DMS153 (cell line): Measurements from ENCODE around the gene CEP135.
A peak's percentile ranks its signal among the peaks of the same experiment; 100 is the strongest.
"Not testable (repeated sequence)": the region's sequence is repeated elsewhere in the genome, so short reads cannot be mapped to it uniquely, and the experiment has no call there.

Experiments
- DNase-seq: peaks from one replicate; lab custom pipeline; 2025; lab: John Stamatoyannopoulos, UW

CEP135 gene

GRCh38 chr4:56008206-56008605, 59.5 kb downstream of the CEP135 start:
- no peak for DNase-seq

GRCh38 chr4:56026596-56026995, 77.9 kb downstream of the CEP135 start:
- DNase-seq = no peak

DNA sequence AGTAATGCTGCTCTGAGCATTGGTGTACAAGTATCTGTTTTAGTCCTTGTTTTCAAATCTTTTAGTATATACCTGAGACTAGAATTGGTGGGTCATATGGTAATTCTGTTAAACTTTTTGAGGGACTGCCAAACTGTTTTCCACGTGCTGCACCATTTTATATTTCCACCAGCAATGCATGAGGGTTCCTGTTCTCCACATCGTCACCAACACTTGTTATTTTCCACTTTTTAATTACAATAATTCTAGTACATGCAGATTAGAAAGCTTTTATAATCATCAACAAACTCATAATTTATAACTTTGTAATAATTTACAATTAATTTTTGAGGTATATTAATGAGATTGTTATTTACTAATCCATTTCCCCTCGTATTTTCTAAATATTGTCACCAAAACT, 79.4 kb downstream of the CEP135 start:
- DNase-seq = no peak

DNA sequence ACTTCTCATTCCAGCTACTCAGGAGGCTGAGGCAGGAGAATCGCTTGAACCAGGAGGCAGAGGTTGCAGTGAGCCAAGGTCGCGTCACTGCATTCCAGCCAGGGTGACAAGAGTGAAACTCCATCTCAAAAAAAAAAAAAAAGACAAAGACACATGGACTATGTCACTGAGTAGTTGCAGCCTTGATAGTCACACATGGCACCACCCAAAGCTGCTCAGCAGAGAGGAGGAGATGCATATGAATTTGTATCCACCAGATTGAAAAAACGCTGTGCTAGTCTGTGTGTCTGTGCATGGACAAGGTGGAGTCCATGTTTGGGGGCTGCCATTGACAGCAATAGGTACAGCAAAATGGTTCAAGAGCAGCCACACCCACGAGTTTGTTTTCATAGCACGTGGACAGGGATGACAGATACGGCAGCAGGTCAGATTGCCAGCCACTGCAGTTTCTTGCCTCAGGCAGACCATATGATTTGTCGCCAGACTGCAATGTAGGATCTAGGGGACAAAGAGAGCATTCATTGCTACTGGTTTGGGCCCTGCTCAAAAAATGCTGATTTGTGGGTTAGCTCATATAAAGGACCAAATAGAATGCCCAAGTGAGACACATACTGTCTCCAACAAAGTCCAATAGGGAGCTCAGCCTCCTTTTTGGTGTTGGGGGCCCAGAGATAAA, 89.9 kb downstream of the CEP135 start:
- DNase-seq = no peak

DNA sequence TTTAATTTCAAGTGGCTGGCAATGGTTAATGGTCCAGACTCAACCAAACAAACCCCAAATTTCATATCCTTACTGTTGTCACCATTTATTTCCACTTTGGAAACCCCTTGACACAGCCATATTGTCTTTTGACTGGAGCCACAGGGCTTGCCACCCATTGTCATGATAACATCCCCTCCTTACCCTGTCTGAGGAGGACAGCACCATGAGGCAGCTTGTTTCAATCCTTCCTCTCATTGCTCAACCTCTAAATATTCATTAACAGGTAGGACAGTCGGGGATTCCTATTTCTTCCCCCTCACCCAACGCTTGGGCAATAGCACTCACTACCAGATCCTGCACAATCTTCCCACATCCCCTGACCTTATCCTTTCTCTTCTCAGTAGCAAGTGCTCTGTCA, 92.1 kb downstream of the CEP135 start:
- no peak for DNase-seq

- DNase-seq = no peak
Measured at GRCh38 chr4:56042225-56042624, 93.5 kb downstream of the CEP135 start.

DNA sequence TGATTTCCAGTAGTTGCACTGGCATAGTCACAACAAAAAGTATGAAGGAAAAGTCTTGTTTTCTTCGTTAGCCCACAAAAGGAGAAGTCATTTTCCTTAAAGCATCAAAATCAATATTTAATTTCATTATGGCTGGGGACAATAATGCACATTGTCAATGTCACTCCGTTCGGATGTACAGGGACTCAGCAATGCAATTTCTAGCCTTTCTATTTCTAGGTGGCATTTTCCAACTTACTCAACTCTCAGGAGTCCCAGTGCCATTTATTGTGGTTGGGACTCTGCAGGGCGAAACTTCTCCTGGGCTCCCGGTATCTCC, 99.6 kb downstream of the CEP135 start:
- no peak for DNase-seq

DNA sequence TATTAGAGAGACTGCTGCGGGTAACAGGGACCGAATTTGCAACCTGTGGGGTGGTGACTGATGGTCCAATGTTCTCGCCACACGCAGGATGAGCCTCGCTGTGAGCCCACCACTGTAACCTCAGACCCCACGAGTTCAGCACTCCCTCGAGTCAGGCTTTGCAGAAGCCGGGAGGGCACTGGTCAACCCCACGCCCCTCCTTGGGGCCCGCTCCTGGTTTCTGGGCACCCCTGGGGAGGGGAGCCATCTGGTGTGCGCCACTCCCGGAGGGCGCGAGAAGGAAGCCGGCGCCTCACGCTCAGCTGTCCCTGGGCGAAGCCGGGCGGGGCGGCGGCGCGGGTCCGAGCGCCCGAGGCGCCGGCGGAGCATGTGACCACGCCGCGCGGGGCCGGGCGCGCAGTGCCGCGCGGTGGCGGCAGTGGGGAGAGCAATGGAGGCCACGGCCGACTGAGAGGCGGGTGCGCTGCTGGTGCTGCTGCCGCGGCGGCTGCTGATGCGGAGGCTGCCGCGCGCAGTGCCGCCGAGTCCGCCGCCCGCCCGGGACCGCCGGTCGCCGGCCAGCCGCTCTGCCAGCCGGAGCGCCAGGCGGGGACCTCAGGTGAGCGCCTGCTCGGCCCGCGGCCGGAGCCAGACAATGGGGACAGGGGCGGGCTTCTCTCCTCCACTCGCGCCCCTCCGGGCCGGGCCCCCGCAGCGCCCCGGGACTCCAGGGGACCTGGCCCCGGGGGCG, 100.1 kb downstream of the CEP135 start:
- peak; percentile 42 for DNase-seq

DNA sequence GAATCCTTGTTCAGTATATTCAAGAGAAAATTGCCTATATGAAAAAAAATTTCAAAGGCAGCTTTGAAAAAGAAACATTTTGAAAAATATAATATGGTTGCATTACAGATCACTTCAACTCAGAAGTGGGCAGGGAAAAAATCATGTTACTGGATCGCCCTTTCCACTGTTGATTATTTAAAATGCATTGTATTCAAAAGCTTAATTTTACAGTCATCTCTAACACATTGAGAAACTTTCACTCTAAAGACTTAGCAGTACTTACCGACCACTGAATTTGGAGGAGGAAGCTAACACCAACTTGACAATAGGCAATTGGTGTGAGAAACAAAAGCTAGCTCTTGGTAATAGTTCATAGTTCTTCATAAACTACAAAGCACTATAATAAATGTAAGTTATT, 101.9 kb downstream of the CEP135 start:
- DNase-seq = no peak

DNA sequence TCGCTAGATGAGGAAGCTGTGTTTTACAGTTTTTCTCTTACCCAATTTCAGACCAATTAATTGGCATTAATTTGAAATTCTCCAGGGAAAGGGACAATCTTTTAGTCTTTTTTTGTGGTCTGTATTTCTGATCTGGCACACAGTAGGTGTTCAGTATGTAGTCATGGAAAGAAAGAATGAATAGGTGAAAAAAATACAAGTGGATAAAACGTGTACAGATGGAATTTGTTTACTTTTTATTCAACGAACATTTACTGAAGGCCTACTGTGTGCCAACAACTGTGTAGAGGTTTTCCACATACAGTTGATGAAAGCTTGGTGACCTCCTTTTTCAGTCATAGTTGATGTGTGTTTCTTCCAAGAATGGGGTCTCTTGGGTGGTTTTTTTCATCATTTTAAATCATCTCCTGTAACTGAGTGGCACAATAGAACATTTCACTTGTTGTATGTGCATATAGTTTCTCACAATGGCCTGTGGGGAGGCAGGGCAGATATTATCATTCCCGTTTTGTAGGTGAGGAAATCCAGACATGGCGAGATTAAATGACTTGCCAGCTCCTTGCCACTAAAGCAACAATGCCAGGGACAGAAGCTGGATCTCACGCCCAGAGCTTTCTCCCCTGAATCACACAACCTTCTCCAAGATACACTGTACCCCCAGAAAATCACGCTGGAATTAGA, 102.4 kb downstream of the CEP135 start:
- no peak for DNase-seq

DNA sequence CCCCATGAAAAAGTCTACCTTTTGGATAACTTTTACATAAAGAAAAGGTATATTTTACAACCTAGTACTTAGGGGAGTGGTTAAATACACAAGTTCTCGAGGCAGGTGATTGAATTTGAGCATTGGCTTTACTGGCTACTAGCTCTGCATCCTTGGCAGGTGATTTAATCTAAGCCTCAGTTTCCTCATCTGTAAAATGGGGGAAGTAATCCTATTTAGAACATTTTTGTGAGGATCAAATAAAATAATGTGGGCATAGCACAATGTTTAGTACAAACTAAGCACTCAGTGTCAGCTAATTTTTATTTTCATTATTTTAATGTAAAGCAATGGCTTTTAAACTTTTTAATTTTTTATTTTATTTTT, 102.9 kb downstream of the CEP135 start:
- no peak for DNase-seq

DNA sequence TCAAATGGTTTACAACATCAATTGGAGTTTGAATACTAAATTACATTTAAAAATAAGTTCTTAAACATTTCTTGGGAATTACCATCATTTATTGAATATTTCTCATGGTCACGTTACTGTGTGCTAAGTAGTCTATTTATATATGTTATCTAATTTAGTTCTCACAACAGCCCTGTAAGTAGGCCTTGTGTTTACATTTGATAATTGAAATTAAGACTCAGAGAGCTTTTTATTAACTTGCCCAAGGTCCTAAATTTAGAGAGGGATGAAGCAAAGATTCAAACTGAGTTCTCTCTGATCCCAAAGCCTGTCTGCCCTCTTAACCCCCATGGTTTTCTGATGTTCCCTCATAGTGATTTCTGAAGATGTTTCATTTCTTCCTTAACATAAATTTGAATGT, 103.7 kb downstream of the CEP135 start:
- DNase-seq = no peak

- DNase-seq = no peak
Measured at GRCh38 chr4:56052966-56053365, 104.2 kb downstream of the CEP135 start.

DNA sequence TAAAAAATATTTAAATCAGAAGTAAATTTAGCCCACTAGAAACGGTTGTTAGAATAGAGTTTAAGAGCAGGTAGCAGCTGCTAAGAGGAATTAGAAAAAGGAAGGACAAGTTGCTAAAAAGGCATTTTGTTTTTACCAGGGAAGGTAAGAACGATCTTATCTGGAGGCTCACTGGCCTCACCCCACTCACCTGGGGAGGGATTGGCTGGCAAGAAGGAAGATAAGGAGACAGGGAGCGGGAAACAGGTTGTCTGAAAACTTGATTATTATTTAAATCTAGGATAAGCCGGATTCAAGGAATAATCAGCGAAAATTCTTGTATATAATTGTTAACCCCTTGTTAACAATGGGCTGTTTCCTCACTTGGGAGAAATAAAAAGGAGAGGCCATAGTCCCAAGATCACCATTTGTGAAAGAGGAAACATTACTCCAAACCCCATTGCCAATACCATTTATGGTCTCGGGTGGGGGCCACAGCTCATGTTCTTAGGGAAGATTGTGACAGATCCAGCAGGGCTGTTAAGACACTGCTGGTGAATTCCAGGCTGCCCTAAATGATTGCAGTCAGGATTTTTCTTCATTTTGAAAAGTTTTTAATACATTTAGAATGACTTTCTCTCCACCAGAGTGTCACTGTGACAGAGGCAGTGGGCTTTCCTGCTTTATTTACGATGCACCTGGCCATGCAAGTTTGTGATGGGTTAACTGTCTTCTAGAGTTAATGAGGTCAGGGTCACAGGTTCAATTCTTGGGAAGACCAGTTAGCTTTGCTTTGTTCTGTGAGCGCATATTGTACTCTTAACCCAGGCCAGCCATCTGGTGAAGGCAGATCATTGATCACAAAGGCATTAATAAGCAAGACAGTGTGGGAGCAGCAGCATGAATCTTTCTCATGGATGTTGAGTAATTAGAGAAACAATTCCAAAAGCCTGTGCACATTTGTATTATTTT, 106.6 kb downstream of the CEP135 start:
- no peak for DNase-seq

DNA sequence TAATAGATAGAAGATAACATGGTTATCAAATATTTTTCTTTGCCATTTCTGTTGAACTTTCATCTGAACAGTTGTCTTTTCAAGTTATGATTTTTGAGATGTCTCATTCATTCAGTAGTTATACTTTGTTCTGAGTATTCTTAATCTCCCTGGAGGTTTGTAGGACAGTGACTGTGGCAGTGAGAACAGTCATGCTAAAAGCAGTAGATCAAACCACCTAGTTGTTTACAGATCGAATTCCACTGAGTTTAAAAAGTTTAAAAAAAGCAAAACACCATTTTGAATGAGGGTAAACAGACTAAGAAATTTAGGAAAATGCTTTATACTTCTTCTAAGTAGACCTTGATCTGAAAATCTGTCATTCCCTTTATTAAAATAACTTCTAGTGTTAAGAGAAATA, 107.2 kb downstream of the CEP135 start:
- DNase-seq = no peak

DNA sequence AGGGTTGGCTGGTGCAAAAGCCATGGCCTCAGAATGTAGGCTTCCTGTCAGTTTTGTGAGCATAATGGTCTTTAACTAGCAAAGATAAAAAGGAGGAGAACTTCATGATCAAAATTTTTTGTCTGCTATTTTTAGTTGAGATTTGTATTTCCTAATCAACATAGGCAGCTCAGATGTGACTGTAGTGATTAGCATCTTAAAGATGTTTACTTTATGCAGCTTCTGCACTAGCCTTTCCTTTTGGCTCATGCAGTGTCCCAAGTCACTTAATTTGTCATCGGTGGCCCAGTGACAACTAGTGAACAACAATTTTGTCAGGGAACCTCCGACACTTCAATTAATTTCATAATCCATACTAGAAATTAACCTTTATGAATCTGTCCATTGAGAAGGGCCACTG, 109.8 kb downstream of the CEP135 start:
- no peak for DNase-seq

- no peak for DNase-seq
Measured at GRCh38 chr4:56060036-56060435, 111.3 kb downstream of the CEP135 start.

DNA sequence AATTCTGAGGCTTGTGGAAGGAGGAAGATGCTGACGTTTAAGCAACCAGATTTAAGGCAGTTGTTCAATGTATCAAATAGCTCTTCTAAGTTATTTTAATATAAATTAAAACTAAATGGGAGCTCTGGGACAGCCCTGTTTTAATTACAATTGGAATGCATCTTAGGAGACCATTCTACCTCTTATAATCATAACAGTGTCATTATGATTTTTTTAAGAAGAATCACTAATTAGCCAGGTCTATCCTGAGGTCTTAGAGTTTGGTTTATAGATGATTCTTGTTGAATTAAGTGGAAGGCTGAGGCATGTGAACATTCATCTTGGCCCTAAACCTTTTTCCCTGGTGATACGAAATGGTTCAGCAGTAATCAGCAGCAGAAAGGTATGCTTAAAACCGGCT, 113.4 kb downstream of the CEP135 start:
- DNase-seq = no peak

GRCh38 chr4:56062526-56063145, 113.9 kb downstream of the CEP135 start:
- no peak for DNase-seq

DNA sequence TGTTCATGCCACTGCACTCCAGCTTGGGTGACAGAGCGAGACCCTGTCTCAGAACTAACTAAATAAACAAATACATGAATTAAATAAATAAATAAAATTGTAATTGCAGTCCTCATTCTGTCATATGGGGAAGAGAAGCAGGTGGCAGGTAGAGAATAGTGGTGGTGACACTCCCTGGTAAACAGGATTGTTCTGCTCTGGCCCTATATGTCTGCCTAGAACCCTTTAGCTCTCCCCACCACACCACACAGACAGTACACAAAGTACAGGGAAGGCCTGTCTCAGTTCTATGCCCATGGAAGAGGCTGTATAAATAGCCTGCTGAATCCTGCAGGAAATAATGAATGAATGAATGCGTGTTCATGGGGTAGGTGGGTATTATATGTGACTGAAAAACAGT, 117.7 kb downstream of the CEP135 start:
- DNase-seq = no peak

GRCh38 chr4:56067826-56068225, 119.1 kb downstream of the CEP135 start:
- DNase-seq = no peak

GRCh38 chr4:56072730-56073129, 124.0 kb downstream of the CEP135 start:
- DNase-seq = not testable (repeated sequence)
